Occipital lobe (tissue), 2 donors: ENCODE results near the gene NUDC. TPM values are rescaled to one million over a fixed set of nuclear protein-coding genes. Genes with fewer than 3 reads are reported as not detected.
"Not testable (repeated sequence)": the region's sequence is repeated elsewhere in the genome, so short reads cannot be mapped to it uniquely, and the experiment has no call there.

Source experiments
- DNase-seq: peaks from one replicate; lab custom pipeline; 2025; lab: John Stamatoyannopoulos, UW
- total RNA-seq: library from RNA; depleted of rRNA; stranded (reverse); fragments of >200 nt; gene quantifications from one replicate; pipeline ENCODE4 v1.2.3, GENCODE V29; 2014

NUDC gene
- 11.2 TPM for total RNA-seq

GRCh38 chr1:26921540-26922430 lies at the start of gene NUDC:
Gene NUDC (plus strand): TSS chr1:26921743. CDS start chr1:26921849, 106 bp downstream.
- DNase-seq: peak; percentile 98

GRCh38 chr1:26873097-26873496 lies 48.4 kb upstream of the NUDC start:
- not testable (repeated sequence) for DNase-seq

- DNase-seq: no peak
Observed at GRCh38 chr1:26874896-26875295, 46.6 kb upstream of the NUDC start.

- no peak for DNase-seq
Observed at GRCh38 chr1:26877326-26877725, 44.2 kb upstream of the NUDC start.

- DNase-seq: no peak
Observed at GRCh38 chr1:26879793-26880192, 41.8 kb upstream of the NUDC start.

GRCh38 chr1:26881611-26882010 lies 39.9 kb upstream of the NUDC start:
- DNase-seq: not testable (repeated sequence)

GRCh38 chr1:26882696-26883463 lies 38.7 kb upstream of the NUDC start:
- no peak for DNase-seq

GRCh38 chr1:26887125-26887524 lies 34.4 kb upstream of the NUDC start:
- DNase-seq: no peak

- DNase-seq: no peak
Observed at GRCh38 chr1:26888231-26888630, 33.3 kb upstream of the NUDC start.

- peak; percentile 73 for DNase-seq
Observed at GRCh38 chr1:26889551-26890466, 31.7 kb upstream of the NUDC start, which contains the start of gene GPN2. Gene GPN2 (minus strand): TSS chr1:26890283. CDS start chr1:26890096, 187 bp downstream.

GRCh38 chr1:26890467-26890796 lies 31.1 kb upstream of the NUDC start:
- no peak for DNase-seq

GRCh38 chr1:26894263-26894662 lies 27.3 kb upstream of the NUDC start:
- no peak for DNase-seq

- DNase-seq: no peak
Observed at GRCh38 chr1:26897351-26897750, 24.2 kb upstream of the NUDC start.

- peak; percentile 72 for DNase-seq
Observed at GRCh38 chr1:26900001-26900814, 21.3 kb upstream of the NUDC start, which contains the start of gene GPATCH3. Gene GPATCH3 (minus strand): TSS chr1:26900467. CDS start chr1:26900442, 25 bp downstream.

GRCh38 chr1:26900815-26901511 lies 20.6 kb upstream of the NUDC start:
- no peak for DNase-seq

- no peak for DNase-seq
Observed at GRCh38 chr1:26907071-26907917, 14.2 kb upstream of the NUDC start.

- DNase-seq: no peak
Observed at GRCh38 chr1:26909951-26910342, 11.6 kb upstream of the NUDC start.

- DNase-seq: no peak
Observed at GRCh38 chr1:26910343-26911160, 11.0 kb upstream of the NUDC start.
